Type B pancreatic cell (in vitro differentiated cells): ENCODE measurements around the gene AGAP3. TPM values are rescaled to one million over a fixed set of nuclear protein-coding genes. Genes with fewer than 3 reads are reported as not detected.

Source experiments
- DNase-seq: peaks from one replicate; pipeline ENCODE4 v3.0.0; 2021; ENCODE audit warnings: mixed read lengths; ENCODE audit not compliant: unreplicated experiment; ENCODE audit errors: extremely low spot score
- H3K27ac Mint-ChIP-seq: 2 replicates; pipeline ENCODE4 v1.8.0; 2021; ENCODE audit warnings: mild to moderate bottlenecking, mixed read lengths
- H3K27me3 Mint-ChIP-seq: 2 replicates; pipeline ENCODE4 v1.8.0; 2021; ENCODE audit warnings: mixed read lengths
- H3K36me3 Mint-ChIP-seq: 2 replicates; pipeline ENCODE4 v1.8.0; 2021; ENCODE audit warnings: mixed read lengths
- H3K4me1 Mint-ChIP-seq: one replicate; pipeline ENCODE4 v1.8.0; 2021; ENCODE audit warnings: mixed read lengths; ENCODE audit not compliant: unreplicated experiment
- H3K4me3 Mint-ChIP-seq: 2 replicates; pipeline ENCODE4 v1.8.0; 2021; ENCODE audit warnings: mild to moderate bottlenecking, mixed read lengths
- H3K9me3 Mint-ChIP-seq: 2 replicates; pipeline ENCODE4 v1.8.0; 2021; ENCODE audit warnings: mixed read lengths
- total RNA-seq: library from RNA; stranded (reverse); gene quantifications from 2 replicates; pipeline ENCODE4 v1.2.1, GENCODE V29; 2021; ENCODE audit warnings: low replicate concordance
- TF ChIP-seq, protein P1 (sequence below): fragments of 200-600 bp; sonication (generic); conservative IDR thresholded peaks from 2 replicates; pipeline ENCODE4 v1.5.0; 2021; ENCODE audit warnings: antibody characterized with exemption, mild to moderate bottlenecking

AGAP3 gene
- total RNA-seq, 1 donor from 2014 or later, result 114 TPM

DNA sequence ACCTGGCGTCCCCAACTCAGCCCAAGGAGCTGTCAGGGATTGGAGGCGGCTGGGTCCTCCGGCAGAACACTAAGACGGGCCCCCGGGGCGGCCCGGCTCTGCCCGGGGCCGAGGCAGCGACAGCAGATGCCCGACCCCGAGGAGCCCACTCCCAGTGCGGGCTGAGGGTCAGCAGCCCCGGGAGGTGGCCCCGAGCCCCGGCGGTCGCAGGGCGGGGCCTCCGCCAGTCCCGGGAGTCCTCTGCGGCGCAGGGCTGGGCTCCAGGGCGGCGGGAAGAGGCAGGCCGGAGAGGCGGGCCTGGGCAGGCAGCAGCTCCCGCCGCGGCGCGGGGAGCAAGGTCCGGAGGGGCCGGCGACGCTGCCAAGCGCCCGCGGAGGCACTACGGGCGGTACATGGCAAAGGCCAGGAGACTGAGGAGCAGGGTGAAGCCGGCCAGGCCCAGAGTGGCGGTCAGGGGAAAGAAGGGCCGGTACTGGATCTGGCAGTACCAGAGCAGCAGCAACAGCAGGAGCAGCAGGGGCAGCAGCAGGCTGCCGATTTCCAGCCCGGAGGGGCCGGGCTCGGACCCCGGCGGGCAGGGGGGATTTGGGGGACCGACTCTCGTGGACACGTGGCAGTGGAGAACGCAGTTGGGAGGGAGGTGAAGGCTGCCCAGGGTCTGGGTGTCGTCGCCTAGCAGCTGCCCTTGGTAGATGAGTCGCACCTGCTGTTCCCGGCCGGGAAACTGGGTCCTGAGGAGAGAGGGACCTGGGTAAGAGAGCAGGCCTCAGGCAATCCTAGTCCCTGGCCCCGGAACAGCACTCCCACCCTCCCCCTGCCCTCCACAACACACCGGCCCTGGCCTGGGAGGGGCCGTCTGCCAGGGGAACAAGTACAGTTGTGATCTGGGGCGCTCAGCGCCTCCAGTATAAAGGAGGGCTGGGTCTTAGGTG lies 4.8 kb upstream of the AGAP3 start:
- peak overlapping the region; percentile 43 for H3K27ac Mint-ChIP-seq
- H3K27me3 Mint-ChIP-seq, result no peaks in the 10 kb centered on the region
- peak overlapping the region; percentile 96 for H3K4me3 Mint-ChIP-seq
- no peaks in the 10 kb centered on the region for H3K9me3 Mint-ChIP-seq
- DNase-seq, result no peak
- H3K36me3 Mint-ChIP-seq, result no peaks in the 10 kb centered on the region
- TF ChIP-seq, protein P1, sequence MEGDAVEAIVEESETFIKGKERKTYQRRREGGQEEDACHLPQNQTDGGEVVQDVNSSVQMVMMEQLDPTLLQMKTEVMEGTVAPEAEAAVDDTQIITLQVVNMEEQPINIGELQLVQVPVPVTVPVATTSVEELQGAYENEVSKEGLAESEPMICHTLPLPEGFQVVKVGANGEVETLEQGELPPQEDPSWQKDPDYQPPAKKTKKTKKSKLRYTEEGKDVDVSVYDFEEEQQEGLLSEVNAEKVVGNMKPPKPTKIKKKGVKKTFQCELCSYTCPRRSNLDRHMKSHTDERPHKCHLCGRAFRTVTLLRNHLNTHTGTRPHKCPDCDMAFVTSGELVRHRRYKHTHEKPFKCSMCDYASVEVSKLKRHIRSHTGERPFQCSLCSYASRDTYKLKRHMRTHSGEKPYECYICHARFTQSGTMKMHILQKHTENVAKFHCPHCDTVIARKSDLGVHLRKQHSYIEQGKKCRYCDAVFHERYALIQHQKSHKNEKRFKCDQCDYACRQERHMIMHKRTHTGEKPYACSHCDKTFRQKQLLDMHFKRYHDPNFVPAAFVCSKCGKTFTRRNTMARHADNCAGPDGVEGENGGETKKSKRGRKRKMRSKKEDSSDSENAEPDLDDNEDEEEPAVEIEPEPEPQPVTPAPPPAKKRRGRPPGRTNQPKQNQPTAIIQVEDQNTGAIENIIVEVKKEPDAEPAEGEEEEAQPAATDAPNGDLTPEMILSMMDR, result no peak
- H3K4me1 Mint-ChIP-seq, result peaks cover 32% of the 10 kb centered on the region

DNA sequence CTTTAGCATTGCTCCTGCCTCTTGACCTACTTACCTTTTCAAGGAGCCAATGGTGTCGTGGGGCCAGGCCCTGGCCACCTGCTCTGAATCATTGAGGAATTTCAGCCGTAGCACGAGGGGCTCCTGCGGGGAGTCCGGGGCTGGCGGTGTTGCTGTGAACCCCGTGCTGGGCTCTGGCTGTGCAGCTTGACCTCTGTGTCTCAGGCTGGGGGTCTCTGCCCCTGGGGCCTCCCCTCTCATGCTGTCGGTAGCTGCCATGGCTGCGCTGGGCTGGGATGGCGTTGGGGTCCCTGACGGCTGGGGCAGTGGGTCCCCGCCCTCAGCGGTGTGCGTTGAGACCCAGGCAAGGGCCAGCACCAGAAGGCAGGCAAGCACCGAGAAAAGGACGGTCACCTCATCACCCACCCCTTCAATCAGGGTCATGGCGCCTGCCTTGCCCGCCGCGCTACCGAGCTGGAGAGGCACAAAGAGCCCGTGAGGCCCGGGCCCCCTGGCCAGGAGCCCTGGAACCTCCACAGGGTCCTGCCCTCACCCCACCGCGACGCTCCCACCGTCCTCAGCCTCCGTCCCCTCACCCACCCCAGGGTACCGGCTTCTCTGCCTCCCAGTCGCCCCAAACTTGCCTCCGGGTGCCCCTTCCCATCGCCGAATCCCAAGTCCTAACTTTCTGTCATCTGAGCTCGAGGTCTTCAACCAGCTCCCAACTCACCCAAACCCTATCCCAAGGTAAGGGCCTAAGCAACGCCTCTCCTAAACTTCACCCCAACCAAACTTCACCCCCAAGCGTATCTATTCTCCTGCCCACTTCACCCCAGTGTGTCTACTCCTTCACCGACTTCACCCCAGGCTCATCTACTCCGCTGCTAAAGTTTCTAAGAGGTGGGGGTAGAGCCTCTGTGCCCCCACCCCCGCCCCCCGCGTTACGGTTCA lies 3.9 kb upstream of the AGAP3 start:
- H3K4me3 Mint-ChIP-seq, result peak overlapping the region; percentile 93
- peak overlapping the region; percentile 85 for H3K27ac Mint-ChIP-seq
- TF ChIP-seq, protein P1, result no peak
- H3K36me3 Mint-ChIP-seq, result no peaks in the 10 kb centered on the region
- no peaks in the 10 kb centered on the region for H3K9me3 Mint-ChIP-seq
- DNase-seq, result no peak
- no peaks in the 10 kb centered on the region for H3K27me3 Mint-ChIP-seq
- H3K4me1 Mint-ChIP-seq, result peaks cover 32% of the 10 kb centered on the region

DNA sequence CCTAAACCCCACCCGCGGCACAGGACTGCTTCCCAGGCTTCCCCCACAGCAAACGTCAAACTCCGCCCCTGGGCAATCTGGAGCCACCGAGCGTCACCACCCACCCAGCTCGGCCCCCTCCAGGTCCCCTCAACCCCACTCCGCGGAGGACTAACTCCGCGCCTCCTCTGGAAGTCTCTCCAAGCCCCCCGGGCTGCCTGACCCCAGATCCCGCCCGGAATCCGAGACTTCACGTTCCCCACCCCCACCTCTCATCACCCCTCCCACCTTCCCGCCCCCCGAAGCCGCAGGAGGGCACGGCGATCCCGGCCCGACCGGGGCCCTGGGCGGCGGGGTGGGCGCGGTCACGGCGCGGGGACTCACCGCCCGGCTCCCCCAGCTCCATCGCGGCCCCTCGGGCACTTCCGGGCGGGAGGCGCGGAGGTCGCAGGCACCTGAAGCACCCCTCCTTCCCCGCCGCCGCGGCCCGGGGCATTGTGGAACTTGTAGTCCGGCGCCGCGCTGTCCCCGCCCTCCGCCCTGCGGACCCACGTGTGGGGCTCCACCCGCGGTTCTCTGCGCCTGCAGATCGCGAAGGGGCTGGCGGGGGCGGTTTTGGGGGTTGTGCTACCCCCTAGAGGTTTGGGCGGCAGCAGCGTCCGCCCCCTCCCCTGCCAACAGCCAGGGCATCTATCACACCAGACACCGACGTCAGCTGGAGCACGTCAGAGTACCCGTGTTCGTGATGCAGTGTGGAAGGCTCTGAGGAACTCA lies 3.0 kb upstream of the AGAP3 start, which contains the start of gene TMUB1:
TSS of gene TMUB1 (minus strand) at position 423 of the 753 bp plus-strand sequence. CDS start 930 bp downstream, outside the sequence.
- Mint-ChIP-seq H3K27ac (peak within 1 kb of the TSS; percentile 85), H3K27me3 (no peaks in the 10 kb centered on the region), H3K4me3 (peak within 1 kb of the TSS; percentile 93), H3K9me3 (no peaks in the 10 kb centered on the region), H3K36me3 (no peaks in the 10 kb centered on the region), H3K4me1 (peaks cover 31% of the 10 kb centered on the region)
- TF ChIP-seq, protein P1, result no peak
- peak; percentile 84 for DNase-seq

DNA sequence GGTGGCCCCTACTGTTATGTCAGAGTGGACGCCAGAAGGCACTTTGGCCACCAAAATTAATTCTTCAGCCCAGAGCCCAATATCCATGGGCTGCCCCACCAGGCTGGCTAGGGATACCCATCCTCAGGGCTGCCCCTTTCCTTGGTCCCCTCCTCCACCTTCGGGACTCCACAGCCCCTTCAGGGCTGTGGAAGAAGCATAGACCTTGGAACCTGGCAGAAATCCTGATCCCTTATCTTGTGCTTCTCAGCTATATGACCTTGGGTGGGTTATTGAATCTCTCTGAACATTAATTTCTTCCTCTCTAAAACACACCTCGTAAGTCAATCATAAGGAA lies 2.5 kb upstream of the AGAP3 start:
- Mint-ChIP-seq H3K27me3 (no peaks in the 10 kb centered on the region), H3K4me3 (peak overlapping the region; percentile 85), H3K36me3 (no peaks in the 10 kb centered on the region), H3K4me1 (peaks cover 31% of the 10 kb centered on the region), H3K9me3 (no peaks in the 10 kb centered on the region), H3K27ac (peak overlapping the region; percentile 26)
- no peak for DNase-seq
- TF ChIP-seq, protein P1, result no peak

DNA sequence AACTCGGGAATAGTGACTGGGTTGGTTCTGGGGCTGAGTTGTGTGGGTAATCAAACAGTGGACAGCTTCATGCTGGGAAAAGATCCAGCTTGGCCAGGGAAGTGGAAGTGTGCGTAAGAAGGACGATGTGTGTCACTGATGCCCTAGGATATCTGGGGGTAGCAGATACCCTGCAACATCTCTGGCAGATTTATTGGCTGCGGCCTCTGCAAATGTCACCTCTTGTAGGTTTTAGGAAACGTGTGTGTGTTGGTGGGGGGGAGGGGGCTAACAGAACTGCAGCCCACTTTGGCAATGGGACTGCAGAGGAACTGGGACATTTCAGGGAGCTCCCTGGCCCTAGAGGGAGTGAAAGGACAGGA lies 965 bp upstream of the AGAP3 start:
- TF ChIP-seq, protein P1, result no peak

More for the DNA sequence above, 965 bp upstream of the AGAP3 start:
- Mint-ChIP-seq H3K9me3 (no peaks in the 10 kb centered on the region), H3K27me3 (no peaks in the 10 kb centered on the region), H3K4me3 (peak overlapping the region; percentile 85), H3K4me1 (peaks cover 33% of the 10 kb centered on the region), H3K27ac (peak overlapping the region; percentile 81), H3K36me3 (peaks cover 7% of the 10 kb centered on the region)
- no peak for DNase-seq
